Measurements from ENCODE around the gene SLIT3. TPM values are rescaled to one million over a fixed set of nuclear protein-coding genes. Genes with fewer than 3 reads are reported as not detected.

SLIT3 gene
- polyA plus RNA-seq, 1 of the 3 experiments (the other 2 are of a cell fraction): 119 TPM

- CTCF ChIA-PET: interaction anchor here (0.5 to 1.4 kb wide), 5 partner anchors 8 to 383 kb away, joined by 3 to 5 read pairs (median 3); no protein-coding TSS in a partner anchor
These were observed 647.3 kb downstream of the SLIT3 start for GRCh38 chr5:168653626-168654025.

More at GRCh38 chr5:168653626-168654025, 647.3 kb downstream of the SLIT3 start:
- TF ChIP-seq ZBTB33 (IDR thresholded peaks at IDR 0.05; ENCODE audit: borderline replicate concordance, low read depth): no peak
- TF ChIP-seq EP300 (IDR thresholded peaks at IDR 0.05; ENCODE audit: borderline replicate concordance in 1 of 2, low read depth in 1 of 2, low read length in 1 of 2): no peak
- TF ChIP-seq PBX3 (IDR thresholded peaks at IDR 0.05): no peak
- TF ChIP-seq TCF12 (IDR thresholded peaks at IDR 0.05): no peak
- no peak for TF ChIP-seq RXRA (IDR thresholded peaks at IDR 0.05; ENCODE audit: borderline replicate concordance, low read depth)
- TF ChIP-seq RFX5 (IDR thresholded peaks at IDR 0.05; ENCODE audit: low read length): no peak
- TF ChIP-seq USF2 (IDR thresholded peaks at IDR 0.05; ENCODE audit: borderline replicate concordance, low read depth, low read length): no peak
- TF ChIP-seq CTCF (IDR thresholded peaks at IDR 0.05): no peak
- no peak for TF ChIP-seq TAF1 (IDR thresholded peaks at IDR 0.05; ENCODE audit: borderline replicate concordance, low read depth, low read length)
- no peak for TF ChIP-seq EZH2phosphoT487 (IDR thresholded peaks at IDR 0.05; ENCODE audit: borderline replicate concordance, low read depth)
- TF ChIP-seq FOXJ3 (CRISPR knock-in tag; IDR thresholded peaks at IDR 0.05): no peak
- TF ChIP-seq NRF1 (IDR thresholded peaks at IDR 0.05; ENCODE audit: low read depth, low read length): no peak
- no peak for TF ChIP-seq SMC3 (IDR thresholded peaks at IDR 0.05; ENCODE audit: low read depth, low read length)
- H3K27ac ChIP-seq (ENCODE audit: low read depth in 2 of 2, low read length in 1 of 2): peak overlapping the region; percentile 45 to 98; a peak in 3 of 4 replicates
- H3K79me2 ChIP-seq (ENCODE audit: insufficient read depth): no peaks in the 10 kb centered on the region
- POLR2A ChIA-PET: interaction anchor here (0.8 to 1.9 kb wide), 4 partner anchors 12 to 167 kb away, joined by 3 to 9 read pairs (median 3); partner anchors contain the start of gene PANK3
- no peak overlapping the region for H3K4me2 ChIP-seq
- H4K20me1 ChIP-seq (ENCODE audit: insufficient read depth): no peaks in the 10 kb centered on the region
- no peak for DNase-seq
- peaks cover 3% of the 10 kb centered on the region for H3F3A ChIP-seq (replicated peaks; ENCODE audit: insufficient read depth)
- H3K9me2 ChIP-seq: no peaks in the 10 kb centered on the region
- H2AFZ ChIP-seq (ENCODE audit: low read depth): no peak overlapping the region
- H3K9ac ChIP-seq: no peak overlapping the region
- no peaks in the 10 kb centered on the region for H3K9me3 ChIP-seq
- H3K36me3 ChIP-seq (replicated peaks in 1 of 2; ENCODE audit: control insufficient read depth in 1 of 2, insufficient read depth in 2 of 2, low read length in 1 of 2): peaks cover 0 to 14% of the 10 kb centered on the region in 2 experiments
- WGBS (ENCODE audit: low lambda C conversion rate): 69% methylated on average over 3 of the region's 4 CpGs
- peaks cover 0 to 57% of the 10 kb centered on the region in 2 experiments; a peak in 2 of 4 replicates for H3K4me1 ChIP-seq (ENCODE audit: control insufficient read depth in 1 of 2, insufficient read depth in 2 of 2, low read depth in 1 of 2, low read length in 1 of 2)
- no peaks in the 10 kb centered on the region for H3K27me3 ChIP-seq (ENCODE audit: insufficient read depth)
- H3K4me3 ChIP-seq (ENCODE audit: low read depth in 2 of 2, low read length in 1 of 2): no peak overlapping the region

Measured in SK-N-SH (cell line).